ENCODE results near the gene KIRREL2. TPM values are rescaled to one million over a fixed set of nuclear protein-coding genes. Genes with fewer than 3 reads are reported as not detected.

Gene KIRREL2
- total and polyA plus RNA-seq, 2 donors (not counting 1 experiment from before 2014, with no cell fraction given), result not detected

DNA sequence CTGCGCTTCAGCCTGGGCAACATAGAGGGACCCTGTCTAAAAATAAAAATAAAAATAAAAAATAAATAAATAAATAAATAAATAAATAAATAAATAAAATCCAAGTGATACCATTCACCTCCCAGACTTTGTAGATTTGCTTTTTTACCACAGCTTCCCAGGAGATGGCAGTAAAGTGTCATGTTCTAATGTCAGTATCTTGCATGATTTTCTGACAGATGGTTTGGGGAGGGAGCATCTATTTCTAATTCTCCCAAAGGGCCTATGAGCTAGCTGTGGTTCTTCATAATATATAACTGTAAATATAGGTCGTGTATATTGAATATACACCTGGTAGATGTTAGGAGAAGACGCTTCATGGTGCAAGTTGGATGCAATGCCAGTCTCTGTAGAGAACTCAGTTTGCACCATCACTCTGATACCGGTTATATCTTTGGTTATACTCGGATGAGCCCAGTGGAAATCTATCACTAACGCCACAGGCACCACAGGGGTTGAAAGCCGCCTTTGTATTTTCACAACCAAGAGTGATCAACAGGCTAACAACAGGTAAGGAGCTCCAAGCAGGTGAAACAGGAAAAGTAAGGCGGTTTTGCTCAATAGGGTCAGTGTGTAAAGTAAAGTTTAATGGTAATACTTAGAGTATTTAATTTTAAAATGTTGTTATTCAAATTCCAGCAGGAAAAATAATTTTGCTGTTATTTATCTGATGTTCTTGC lies 25.6 kb downstream of the KIRREL2 start:
- Histone ChIP-seq H3K36me3 (replicated peaks in 1 of 2; ENCODE audit: control extremely low read depth in 1 of 2, control insufficient read depth in 1 of 2, extremely low read depth in 1 of 2, insufficient read depth in 2 of 2, low read length in 1 of 2) (peaks cover 0 to 11% of the 10 kb centered on the region in 2 experiments), H3K9ac (ENCODE audit: low read length) (no peak overlapping the region)
- no peaks in the 10 kb centered on the region for H3K9me3 Mint-ChIP-seq (ENCODE audit: insufficient read depth)

More for the DNA sequence above, 25.6 kb downstream of the KIRREL2 start:
- Histone ChIP-seq H3K9me3 (ENCODE audit: control extremely low read depth in 1 of 3, control insufficient read depth in 2 of 3, insufficient read depth in 1 of 3, low read length in 2 of 3) (peaks cover 0 to 15% (median 0%) of the 10 kb centered on the region in 3 donors), H3K27ac (ENCODE audit: low read length in 2 of 2) (no peak overlapping the region), H3K4me1 (ENCODE audit: control insufficient read depth in 2 of 2, insufficient read depth in 2 of 2, low read length in 2 of 2) (peaks cover 4 to 7% of the 10 kb centered on the region in 2 donors), H3K27me3 (replicated peaks in 1 of 4; ENCODE audit: control extremely low read depth in 1 of 4, control insufficient read depth in 3 of 4, insufficient read depth in 4 of 4, low read length in 3 of 4) (peaks cover 0 to 28% (median 12%) of the 10 kb centered on the region in 4 experiments), H3K79me2 (ENCODE audit: control insufficient read depth, insufficient read depth, low read length) (no peaks in the 10 kb centered on the region), H4K20me1 (ENCODE audit: control insufficient read depth, insufficient read depth, low read length, poor library complexity, severe bottlenecking) (peaks cover 14% of the 10 kb centered on the region), H2AFZ (ENCODE audit: insufficient read depth, low read depth, low read length, poor library complexity, severe bottlenecking) (no peak overlapping the region), H3K4me2 (replicated peaks; ENCODE audit: low read depth, low read length, poor library complexity, severe bottlenecking) (peak overlapping the region; percentile 25), H3K4me3 (ENCODE audit: control extremely low read depth in 1 of 5, extremely low read depth in 1 of 5, insufficient read depth in 1 of 5, low read depth in 2 of 5, low read length in 4 of 5) (no peak overlapping the region)
- no peak for TF ChIP-seq EZH2 (IDR thresholded peaks at IDR 0.05; ENCODE audit: borderline replicate concordance, insufficient read depth, low read depth, low read length, poor library complexity, severe bottlenecking)
- TF ChIP-seq, protein P1, sequence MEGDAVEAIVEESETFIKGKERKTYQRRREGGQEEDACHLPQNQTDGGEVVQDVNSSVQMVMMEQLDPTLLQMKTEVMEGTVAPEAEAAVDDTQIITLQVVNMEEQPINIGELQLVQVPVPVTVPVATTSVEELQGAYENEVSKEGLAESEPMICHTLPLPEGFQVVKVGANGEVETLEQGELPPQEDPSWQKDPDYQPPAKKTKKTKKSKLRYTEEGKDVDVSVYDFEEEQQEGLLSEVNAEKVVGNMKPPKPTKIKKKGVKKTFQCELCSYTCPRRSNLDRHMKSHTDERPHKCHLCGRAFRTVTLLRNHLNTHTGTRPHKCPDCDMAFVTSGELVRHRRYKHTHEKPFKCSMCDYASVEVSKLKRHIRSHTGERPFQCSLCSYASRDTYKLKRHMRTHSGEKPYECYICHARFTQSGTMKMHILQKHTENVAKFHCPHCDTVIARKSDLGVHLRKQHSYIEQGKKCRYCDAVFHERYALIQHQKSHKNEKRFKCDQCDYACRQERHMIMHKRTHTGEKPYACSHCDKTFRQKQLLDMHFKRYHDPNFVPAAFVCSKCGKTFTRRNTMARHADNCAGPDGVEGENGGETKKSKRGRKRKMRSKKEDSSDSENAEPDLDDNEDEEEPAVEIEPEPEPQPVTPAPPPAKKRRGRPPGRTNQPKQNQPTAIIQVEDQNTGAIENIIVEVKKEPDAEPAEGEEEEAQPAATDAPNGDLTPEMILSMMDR (IDR thresholded peaks at IDR 0.05), result peak; percentile 80
- H3K27me3 Mint-ChIP-seq, result peaks cover 22% of the 10 kb centered on the region
- intact Hi-C loops (cut with micrococcal nuclease), result loop anchor here (1.0 to 5.0 kb wide), 4 partner anchors 17 to 289 kb away; partner anchors contain the start of genes THAP8 and WDR62
- peaks cover 17% of the 10 kb centered on the region for H3K4me1 Mint-ChIP-seq
- DNase-seq (peak; percentile 84), ATAC-seq (ENCODE audit: low read depth) (peak; percentile 63)
- 48% methylated on average over 4 of the region's 8 CpGs for WGBS (ENCODE audit: insufficient coverage)
- no peak overlapping the region for H3K4me3 Mint-ChIP-seq
- CTCF ChIA-PET, result interaction anchor here (0.8 to 6.8 kb wide), 14 partner anchors 9 to 190 kb away, joined by 3 to 168 read pairs (median 6); partner anchors contain the start of gene NFKBID
- H3K27ac Mint-ChIP-seq, result peak overlapping the region; percentile 59
- POLR2A ChIA-PET, result interaction anchor here (1.0 to 2.4 kb wide), 2 partner anchors 18 to 47 kb away, joined by 9 to 12 read pairs; partner anchors contain the start of gene NFKBID

All from B cell (primary cell).